ENCODE results near the gene PDP2. TPM values are rescaled to one million over a fixed set of nuclear protein-coding genes. Genes with fewer than 3 reads are reported as not detected.

The PDP2 gene
- total RNA-seq, 1 experiment from 2014 or later: 42.0 TPM

GRCh38 chr16:66891360-66891759 is 11.0 kb downstream of the PDP2 start:
- intact Hi-C loops (cut with micrococcal nuclease; ENCODE audit: unreplicated experiment): loop anchor here (10.0 kb wide), 1 partner anchor 263 kb away; the partner anchor contains the start of genes B3GNT9, FBXL8 and TRADD
- H3K4me1 ChIP-seq (ENCODE audit: insufficient read depth, low read length, poor library complexity, severe bottlenecking): peaks cover 9% of the 10 kb centered on the region
- no peaks in the 10 kb centered on the region for H3K9me3 ChIP-seq (ENCODE audit: low read depth, low read length, poor library complexity, severe bottlenecking)
- TF ChIP-seq CTCF (conservative IDR thresholded peaks at IDR 0.05; ENCODE audit: low read depth, low read length) (no peak), EZH2 (IDR thresholded peaks at IDR 0.05; ENCODE audit: borderline replicate concordance, low read depth, low read length, poor library complexity, severe bottlenecking) (no peak)
- H3K4me3 ChIP-seq (ENCODE audit: low read depth, low read length, poor library complexity, severe bottlenecking): no peak overlapping the region
- H3K36me3 ChIP-seq (ENCODE audit: insufficient read depth, low read length, poor library complexity, severe bottlenecking): peaks cover 18% of the 10 kb centered on the region
- ChIA-PET POLR2A (ENCODE audit: low non-redundant PET) (no interaction called here), CTCF (no interaction called here)
- H3K27ac ChIP-seq (ENCODE audit: low read depth, low read length, poor library complexity, severe bottlenecking): no peak overlapping the region
- no peaks in the 10 kb centered on the region for H3K27me3 ChIP-seq (replicated peaks; ENCODE audit: insufficient read depth, low read depth, low read length, poor library complexity)
- DNase-seq (ENCODE audit: low spot score): no peak
- no TSS peak for BruUV-seq (replicated peaks)

GRCh38 chr16:66891797-66892196 is 11.5 kb downstream of the PDP2 start:
- Histone ChIP-seq H3K36me3 (ENCODE audit: insufficient read depth, low read length, poor library complexity, severe bottlenecking) (peaks cover 14% of the 10 kb centered on the region), H3K27ac (ENCODE audit: low read depth, low read length, poor library complexity, severe bottlenecking) (no peak overlapping the region), H3K27me3 (replicated peaks; ENCODE audit: insufficient read depth, low read depth, low read length, poor library complexity) (no peaks in the 10 kb centered on the region), H3K9me3 (ENCODE audit: low read depth, low read length, poor library complexity, severe bottlenecking) (no peaks in the 10 kb centered on the region), H3K4me3 (ENCODE audit: low read depth, low read length, poor library complexity, severe bottlenecking) (no peak overlapping the region), H3K4me1 (ENCODE audit: insufficient read depth, low read length, poor library complexity, severe bottlenecking) (peaks cover 6% of the 10 kb centered on the region)
- no TSS peak for BruUV-seq (replicated peaks)
- intact Hi-C loops (cut with micrococcal nuclease; ENCODE audit: unreplicated experiment): loop anchor here (10.0 kb wide), 1 partner anchor 263 kb away; the partner anchor contains the start of genes B3GNT9, FBXL8 and TRADD
- DNase-seq (ENCODE audit: low spot score): no peak
- ChIA-PET CTCF (interaction anchor here (0.6 kb wide), 1 partner anchor 150 kb away, joined by 12 read pairs; no protein-coding TSS in a partner anchor), POLR2A (ENCODE audit: low non-redundant PET) (interaction anchor here (0.6 kb wide), 1 partner anchor 40 kb away, joined by 7 read pairs; no protein-coding TSS in a partner anchor)
- TF ChIP-seq CTCF (conservative IDR thresholded peaks at IDR 0.05; ENCODE audit: low read depth, low read length) (no peak), EZH2 (IDR thresholded peaks at IDR 0.05; ENCODE audit: borderline replicate concordance, low read depth, low read length, poor library complexity, severe bottlenecking) (no peak)

GRCh38 chr16:66894055-66894454 is 13.7 kb downstream of the PDP2 start:
- no TSS peak for BruUV-seq (replicated peaks)
- ChIA-PET POLR2A (ENCODE audit: low non-redundant PET) (no interaction called here), CTCF (interaction anchor here (0.6 kb wide), 1 partner anchor 23 kb away, joined by 3 read pairs; no protein-coding TSS in a partner anchor)
- no peak for DNase-seq (ENCODE audit: low spot score)
- Histone ChIP-seq H3K27ac (ENCODE audit: low read depth, low read length, poor library complexity, severe bottlenecking) (no peak overlapping the region), H3K9me3 (ENCODE audit: low read depth, low read length, poor library complexity, severe bottlenecking) (no peaks in the 10 kb centered on the region), H3K36me3 (ENCODE audit: insufficient read depth, low read length, poor library complexity, severe bottlenecking) (peaks cover 3% of the 10 kb centered on the region), H3K4me3 (ENCODE audit: low read depth, low read length, poor library complexity, severe bottlenecking) (no peak overlapping the region), H3K4me1 (ENCODE audit: insufficient read depth, low read length, poor library complexity, severe bottlenecking) (no peaks in the 10 kb centered on the region), H3K27me3 (replicated peaks; ENCODE audit: insufficient read depth, low read depth, low read length, poor library complexity) (no peaks in the 10 kb centered on the region)
- intact Hi-C loops (cut with micrococcal nuclease; ENCODE audit: unreplicated experiment): loop anchor here (10.0 kb wide), 1 partner anchor 261 kb away; the partner anchor contains the start of genes B3GNT9, FBXL8 and TRADD
- TF ChIP-seq EZH2 (IDR thresholded peaks at IDR 0.05; ENCODE audit: borderline replicate concordance, low read depth, low read length, poor library complexity, severe bottlenecking) (no peak), CTCF (conservative IDR thresholded peaks at IDR 0.05; ENCODE audit: low read depth, low read length) (no peak)
